Measurements from ENCODE around the gene PRKAB1.
A peak's percentile ranks its signal among the peaks of the same experiment; 100 is the strongest.

The PRKAB1 gene

GRCh38 chr12:119678459-119678858 lies 10.5 kb downstream of the PRKAB1 start:
- DNase-seq (ENCODE audit: low read depth in 2 of 2) = peak in 1 of 2 donors; percentile 43
- no peak for TF ChIP-seq CTCF (IDR thresholded peaks at IDR 0.05; ENCODE audit: low read depth, low read length)
- no peak overlapping the region for H3K4me3 ChIP-seq (replicated peaks in 1 of 2; ENCODE audit: low read depth in 2 of 2, low read length in 2 of 2)

GRCh38 chr12:119679081-119679480 lies 11.1 kb downstream of the PRKAB1 start:
- DNase-seq (ENCODE audit: low read depth in 2 of 2) = no peak
- TF ChIP-seq CTCF (IDR thresholded peaks at IDR 0.05; ENCODE audit: low read depth, low read length) = no peak
- no peak overlapping the region for H3K4me3 ChIP-seq (replicated peaks in 1 of 2; ENCODE audit: low read depth in 2 of 2, low read length in 2 of 2)

- H3K4me3 ChIP-seq (replicated peaks in 1 of 2; ENCODE audit: low read depth in 2 of 2, low read length in 2 of 2) = no peak overlapping the region
- DNase-seq (ENCODE audit: low read depth in 2 of 2) = no peak
- no peak for TF ChIP-seq CTCF (IDR thresholded peaks at IDR 0.05; ENCODE audit: low read depth, low read length)
These were observed 11.6 kb downstream of the PRKAB1 start for GRCh38 chr12:119679490-119679889.

- TF ChIP-seq CTCF (IDR thresholded peaks at IDR 0.05; ENCODE audit: low read depth, low read length) = no peak
- DNase-seq (ENCODE audit: low read depth in 2 of 2) = no peak
- H3K4me3 ChIP-seq (replicated peaks in 1 of 2; ENCODE audit: low read depth in 2 of 2, low read length in 2 of 2) = no peak overlapping the region
These were observed 13.2 kb downstream of the PRKAB1 start for GRCh38 chr12:119681111-119681510.

- no peak for TF ChIP-seq CTCF (IDR thresholded peaks at IDR 0.05; ENCODE audit: low read depth, low read length)
- H3K4me3 ChIP-seq (replicated peaks in 1 of 2; ENCODE audit: low read depth in 2 of 2, low read length in 2 of 2) = no peak overlapping the region
- no peak for DNase-seq (ENCODE audit: low read depth in 2 of 2)
These were observed 14.1 kb downstream of the PRKAB1 start for GRCh38 chr12:119681728-119682638.

- DNase-seq (ENCODE audit: low read depth in 2 of 2) = no peak
- no peak overlapping the region for H3K4me3 ChIP-seq (replicated peaks in 1 of 2; ENCODE audit: low read depth in 2 of 2, low read length in 2 of 2)
- TF ChIP-seq CTCF (IDR thresholded peaks at IDR 0.05; ENCODE audit: low read depth, low read length) = no peak
These were observed 14.8 kb downstream of the PRKAB1 start for GRCh38 chr12:119682639-119683252.
